Measurements from ENCODE around the gene CENPE.

Gene CENPE

DNA sequence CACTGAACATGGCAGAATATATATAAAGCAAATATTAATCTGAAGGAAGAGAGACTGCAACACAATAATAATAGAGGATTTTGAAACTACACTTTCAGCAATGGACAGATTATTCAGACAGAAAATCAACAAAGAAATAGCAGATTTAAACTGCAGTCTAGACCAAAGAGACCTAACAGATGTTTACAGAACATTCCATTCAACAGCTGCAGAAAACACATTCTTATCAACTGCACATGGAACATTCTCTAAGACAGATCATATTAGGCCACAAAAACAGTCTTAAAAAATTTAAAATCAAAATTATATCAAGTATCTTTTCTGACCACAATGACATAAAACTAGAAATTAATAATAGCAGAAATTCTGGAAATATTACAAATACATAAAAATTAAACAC, 27.1 kb downstream of the CENPE start:
- TF ChIP-seq TEAD4 (IDR thresholded peaks at IDR 0.05) (no peak), FOXM1 (IDR thresholded peaks at IDR 0.05; ENCODE audit: borderline replicate concordance, low read depth) (no peak), CEBPB (IDR thresholded peaks at IDR 0.05) (no peak), NFIC (IDR thresholded peaks at IDR 0.05) (no peak), TCF12 (IDR thresholded peaks at IDR 0.05; ENCODE audit: low read depth) (no peak), RAD21 (IDR thresholded peaks at IDR 0.05; ENCODE audit: low read depth) (no peak), YY1 (IDR thresholded peaks at IDR 0.05; ENCODE audit: low read depth) (no peak)
- TF ChIP-seq, protein P1, sequence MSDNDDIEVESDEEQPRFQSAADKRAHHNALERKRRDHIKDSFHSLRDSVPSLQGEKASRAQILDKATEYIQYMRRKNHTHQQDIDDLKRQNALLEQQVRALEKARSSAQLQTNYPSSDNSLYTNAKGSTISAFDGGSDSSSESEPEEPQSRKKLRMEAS (IDR thresholded peaks at IDR 0.05) = no peak
- TF ChIP-seq, protein P2, sequence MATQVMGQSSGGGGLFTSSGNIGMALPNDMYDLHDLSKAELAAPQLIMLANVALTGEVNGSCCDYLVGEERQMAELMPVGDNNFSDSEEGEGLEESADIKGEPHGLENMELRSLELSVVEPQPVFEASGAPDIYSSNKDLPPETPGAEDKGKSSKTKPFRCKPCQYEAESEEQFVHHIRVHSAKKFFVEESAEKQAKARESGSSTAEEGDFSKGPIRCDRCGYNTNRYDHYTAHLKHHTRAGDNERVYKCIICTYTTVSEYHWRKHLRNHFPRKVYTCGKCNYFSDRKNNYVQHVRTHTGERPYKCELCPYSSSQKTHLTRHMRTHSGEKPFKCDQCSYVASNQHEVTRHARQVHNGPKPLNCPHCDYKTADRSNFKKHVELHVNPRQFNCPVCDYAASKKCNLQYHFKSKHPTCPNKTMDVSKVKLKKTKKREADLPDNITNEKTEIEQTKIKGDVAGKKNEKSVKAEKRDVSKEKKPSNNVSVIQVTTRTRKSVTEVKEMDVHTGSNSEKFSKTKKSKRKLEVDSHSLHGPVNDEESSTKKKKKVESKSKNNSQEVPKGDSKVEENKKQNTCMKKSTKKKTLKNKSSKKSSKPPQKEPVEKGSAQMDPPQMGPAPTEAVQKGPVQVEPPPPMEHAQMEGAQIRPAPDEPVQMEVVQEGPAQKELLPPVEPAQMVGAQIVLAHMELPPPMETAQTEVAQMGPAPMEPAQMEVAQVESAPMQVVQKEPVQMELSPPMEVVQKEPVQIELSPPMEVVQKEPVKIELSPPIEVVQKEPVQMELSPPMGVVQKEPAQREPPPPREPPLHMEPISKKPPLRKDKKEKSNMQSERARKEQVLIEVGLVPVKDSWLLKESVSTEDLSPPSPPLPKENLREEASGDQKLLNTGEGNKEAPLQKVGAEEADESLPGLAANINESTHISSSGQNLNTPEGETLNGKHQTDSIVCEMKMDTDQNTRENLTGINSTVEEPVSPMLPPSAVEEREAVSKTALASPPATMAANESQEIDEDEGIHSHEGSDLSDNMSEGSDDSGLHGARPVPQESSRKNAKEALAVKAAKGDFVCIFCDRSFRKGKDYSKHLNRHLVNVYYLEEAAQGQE (IDR thresholded peaks at IDR 0.05; ENCODE audit: low read depth) = no peak

DNA sequence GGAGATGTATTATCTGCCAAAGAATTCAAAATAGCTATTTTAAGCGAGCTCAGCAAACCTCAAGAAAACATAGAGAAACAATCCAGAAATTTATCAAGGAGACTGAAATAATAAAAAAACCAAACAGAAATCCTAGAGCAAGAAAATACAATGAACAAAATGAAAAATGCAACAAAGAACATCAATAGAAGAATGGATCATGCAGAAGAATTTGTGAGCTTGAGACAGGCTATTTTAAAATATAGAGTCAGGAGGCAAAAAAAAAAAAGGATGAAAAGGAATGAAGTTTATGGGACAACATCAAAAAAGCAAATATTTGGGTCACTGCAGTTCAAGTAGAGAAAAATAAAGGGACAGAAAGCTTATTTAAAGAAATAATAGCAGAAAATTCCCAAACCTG, 29.1 kb downstream of the CENPE start:
- TF ChIP-seq, protein P1 (IDR thresholded peaks at IDR 0.05) = no peak
- no peak for TF ChIP-seq TAF1 (IDR thresholded peaks at IDR 0.05; ENCODE audit: low read depth)
- TF ChIP-seq CEBPB (IDR thresholded peaks at IDR 0.05) = no peak
- TF ChIP-seq TEAD4 (IDR thresholded peaks at IDR 0.05) = no peak
- TF ChIP-seq TCF12 (IDR thresholded peaks at IDR 0.05; ENCODE audit: low read depth) = no peak
- TF ChIP-seq, protein P2 (IDR thresholded peaks at IDR 0.05; ENCODE audit: low read depth) = no peak
- TF ChIP-seq FOXM1 (IDR thresholded peaks at IDR 0.05; ENCODE audit: borderline replicate concordance, low read depth) = no peak
- no peak for TF ChIP-seq YY1 (IDR thresholded peaks at IDR 0.05; ENCODE audit: low read depth)
- TF ChIP-seq EP300 (IDR thresholded peaks at IDR 0.05; ENCODE audit: borderline replicate concordance) = no peak
- no peak for TF ChIP-seq RAD21 (IDR thresholded peaks at IDR 0.05; ENCODE audit: low read depth)
- TF ChIP-seq, protein P3, sequence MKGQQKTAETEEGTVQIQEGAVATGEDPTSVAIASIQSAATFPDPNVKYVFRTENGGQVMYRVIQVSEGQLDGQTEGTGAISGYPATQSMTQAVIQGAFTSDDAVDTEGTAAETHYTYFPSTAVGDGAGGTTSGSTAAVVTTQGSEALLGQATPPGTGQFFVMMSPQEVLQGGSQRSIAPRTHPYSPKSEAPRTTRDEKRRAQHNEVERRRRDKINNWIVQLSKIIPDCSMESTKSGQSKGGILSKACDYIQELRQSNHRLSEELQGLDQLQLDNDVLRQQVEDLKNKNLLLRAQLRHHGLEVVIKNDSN (IDR thresholded peaks at IDR 0.05) = no peak
- TF ChIP-seq NFIC (IDR thresholded peaks at IDR 0.05) = no peak

DNA sequence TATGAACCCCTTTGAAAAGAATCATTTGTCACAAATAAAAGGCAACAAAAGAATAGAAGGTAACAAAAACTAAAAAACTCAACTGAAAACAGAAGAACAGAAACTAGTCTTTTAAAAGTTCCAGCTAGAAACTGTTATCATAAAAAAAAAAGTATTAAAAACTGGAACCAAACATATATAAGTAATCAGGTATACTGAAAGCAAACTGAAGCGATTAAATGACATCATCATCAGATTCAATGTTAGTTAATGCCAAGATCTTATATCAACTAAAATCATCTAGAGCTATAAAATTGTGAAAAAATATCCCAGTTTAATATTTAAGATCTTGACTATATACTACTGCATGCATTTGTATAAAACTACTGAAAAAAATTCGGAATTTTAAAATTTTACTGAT, 36.0 kb downstream of the CENPE start:
- no peak for TF ChIP-seq YY1 (IDR thresholded peaks at IDR 0.05; ENCODE audit: low read depth)

DNA sequence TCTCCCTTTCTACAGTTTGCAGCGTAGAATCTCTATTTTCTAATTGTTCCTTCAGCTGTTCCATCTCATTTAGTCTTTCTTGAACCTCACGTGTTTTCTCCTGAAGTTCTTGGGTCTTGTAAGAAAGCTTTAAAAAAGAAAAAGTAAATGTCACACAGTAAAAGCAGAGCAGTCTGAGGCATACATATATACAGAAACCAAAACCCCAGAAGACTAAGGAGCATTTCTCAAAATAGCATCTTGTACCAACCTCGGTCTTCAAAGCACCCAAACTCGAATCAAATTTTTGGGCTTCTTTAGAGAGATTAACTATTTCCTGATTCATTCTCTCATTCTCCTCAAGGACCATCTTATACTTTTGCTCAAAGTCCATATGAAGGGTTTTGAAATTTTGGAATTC, 39.4 kb downstream of the CENPE start:
- no peak for TF ChIP-seq EGR1 (IDR thresholded peaks at IDR 0.05)
- no peak for TF ChIP-seq YY1 (IDR thresholded peaks at IDR 0.05; ENCODE audit: low read depth)
- TF ChIP-seq, protein P3 (IDR thresholded peaks at IDR 0.05) = no peak
- TF ChIP-seq TAF1 (IDR thresholded peaks at IDR 0.05; ENCODE audit: low read depth) = no peak
- no peak for TF ChIP-seq FOXM1 (IDR thresholded peaks at IDR 0.05; ENCODE audit: borderline replicate concordance, low read depth)
- TF ChIP-seq ZBTB7A (IDR thresholded peaks at IDR 0.05; ENCODE audit: low read depth) = no peak
- TF ChIP-seq TCF12 (IDR thresholded peaks at IDR 0.05; ENCODE audit: low read depth) = no peak
- TF ChIP-seq RAD21 (IDR thresholded peaks at IDR 0.05; ENCODE audit: low read depth) = no peak
- no peak for TF ChIP-seq EP300 (IDR thresholded peaks at IDR 0.05; ENCODE audit: borderline replicate concordance)
- no peak for TF ChIP-seq CREB1 (IDR thresholded peaks at IDR 0.05; ENCODE audit: low read depth)
- TF ChIP-seq, protein P1 (IDR thresholded peaks at IDR 0.05) = no peak
- no peak for TF ChIP-seq CEBPB (IDR thresholded peaks at IDR 0.05)
- TF ChIP-seq, protein P2 (IDR thresholded peaks at IDR 0.05; ENCODE audit: low read depth) = no peak
- TF ChIP-seq TEAD4 (IDR thresholded peaks at IDR 0.05) = no peak
- TF ChIP-seq NFIC (IDR thresholded peaks at IDR 0.05) = no peak

DNA sequence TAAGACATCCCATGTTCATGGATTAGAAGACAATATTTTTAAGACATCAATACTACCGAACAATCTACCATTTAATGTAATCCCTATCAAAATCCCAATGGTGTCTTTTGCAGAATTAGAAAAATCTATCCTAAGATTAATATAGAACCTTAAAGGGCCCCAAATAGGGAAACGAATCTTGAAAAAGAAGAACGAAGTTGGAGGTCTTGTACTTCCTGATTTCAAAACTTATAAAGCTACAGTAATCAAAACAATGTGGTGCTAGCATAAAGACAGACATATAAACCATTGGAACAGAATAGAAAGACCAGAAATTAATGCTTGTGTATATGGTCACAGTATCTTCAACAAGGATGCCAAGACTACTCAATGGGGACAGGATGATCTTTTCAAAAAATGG, 42.0 kb downstream of the CENPE start:
- no peak for TF ChIP-seq EP300 (IDR thresholded peaks at IDR 0.05; ENCODE audit: borderline replicate concordance)
- TF ChIP-seq CEBPB (IDR thresholded peaks at IDR 0.05) = no peak
- TF ChIP-seq TEAD4 (IDR thresholded peaks at IDR 0.05) = no peak
- no peak for TF ChIP-seq NFIC (IDR thresholded peaks at IDR 0.05)
